GM15510 (cell line): Measurements from ENCODE around the gene BOD1.

Experiments
- POLR2A ChIP-seq: IDR thresholded peaks from 3 replicates; pipeline ENCODE4 v1.6.1; 2011; ENCODE audit warnings: borderline replicate concordance; ENCODE audit not compliant: insufficient read length; ENCODE audit errors: extremely low read depth

BOD1 gene

DNA sequence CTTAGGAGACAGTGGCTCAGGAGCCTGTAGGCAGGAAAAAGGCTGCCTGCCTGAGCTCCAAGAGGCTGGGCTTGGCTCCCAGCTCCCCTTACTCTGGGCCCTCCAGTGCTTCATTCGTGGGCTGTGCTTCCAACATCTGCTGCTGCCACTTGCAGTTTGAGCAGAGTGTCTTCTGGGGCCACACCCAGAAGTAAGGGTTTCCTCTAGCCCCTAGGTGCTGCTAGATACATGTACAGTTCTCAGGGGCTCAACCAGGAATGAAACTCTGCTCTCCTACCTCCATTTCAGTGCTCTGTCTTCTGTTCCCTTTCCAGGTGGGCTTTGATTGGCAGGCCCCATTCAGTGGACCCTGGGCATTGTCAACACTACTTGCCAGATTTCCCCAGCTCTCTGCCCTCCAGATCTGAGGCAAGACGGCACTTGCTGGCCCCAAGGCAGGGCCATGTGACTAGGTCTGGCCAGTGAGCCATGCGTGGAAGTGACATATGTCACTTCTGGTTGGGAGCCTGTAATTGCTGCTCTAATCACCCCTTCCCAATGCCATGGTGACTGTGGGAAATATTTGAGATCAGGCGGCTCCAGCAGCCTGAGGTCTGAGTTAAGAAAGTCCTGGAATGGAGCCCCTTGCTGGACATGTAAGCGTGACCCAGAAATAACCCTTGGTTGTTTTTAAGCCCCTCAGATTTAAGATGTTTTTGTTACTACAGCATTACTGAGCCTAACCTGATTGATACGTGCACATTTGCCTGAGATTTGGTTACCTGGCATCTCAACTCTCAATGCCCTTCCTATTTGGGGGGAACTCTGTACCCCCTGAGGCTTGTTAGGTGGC, 9.4 kb upstream of the BOD1 start:
- TF ChIP-seq POLR2A = no peak

DNA sequence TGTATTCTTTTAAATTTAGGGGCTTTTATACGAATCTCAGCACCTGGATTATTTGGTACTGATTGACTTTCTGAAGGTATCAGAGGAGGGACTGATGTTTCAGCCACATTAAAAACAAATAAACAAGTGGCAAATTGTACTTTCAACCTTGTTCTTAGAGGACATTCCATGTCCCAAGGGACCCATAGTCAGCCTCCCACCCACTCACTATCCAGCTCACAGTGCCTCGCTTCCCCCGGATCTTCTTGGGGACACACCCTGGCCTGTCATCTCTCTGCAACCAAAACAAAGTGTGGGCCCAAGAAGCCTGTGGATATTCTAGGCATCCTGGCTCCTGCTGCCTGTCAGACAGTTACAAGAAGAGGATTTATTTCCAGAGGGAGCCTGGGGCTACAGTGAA, 8.8 kb upstream of the BOD1 start:
- TF ChIP-seq POLR2A = no peak

DNA sequence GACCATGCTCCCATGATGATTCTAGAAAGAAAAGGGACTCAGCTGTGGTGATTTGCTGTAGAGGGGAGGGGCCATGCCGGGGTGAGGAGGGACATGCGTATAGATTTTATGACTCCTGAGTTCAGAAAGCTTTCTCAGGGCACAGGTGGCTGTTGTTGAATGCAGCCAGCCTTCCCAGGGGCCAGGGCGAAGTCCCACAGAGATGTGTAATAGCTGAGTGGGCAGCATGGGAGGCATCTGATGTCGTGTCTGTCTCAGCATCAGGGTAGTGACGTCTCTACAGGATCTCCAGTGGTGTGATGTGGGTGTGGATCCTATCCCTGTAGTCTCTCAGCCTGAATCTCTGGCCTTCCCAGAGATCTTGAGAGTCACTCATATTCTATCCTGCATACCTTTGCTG, 7.8 kb upstream of the BOD1 start:
- TF ChIP-seq POLR2A = no peak

DNA sequence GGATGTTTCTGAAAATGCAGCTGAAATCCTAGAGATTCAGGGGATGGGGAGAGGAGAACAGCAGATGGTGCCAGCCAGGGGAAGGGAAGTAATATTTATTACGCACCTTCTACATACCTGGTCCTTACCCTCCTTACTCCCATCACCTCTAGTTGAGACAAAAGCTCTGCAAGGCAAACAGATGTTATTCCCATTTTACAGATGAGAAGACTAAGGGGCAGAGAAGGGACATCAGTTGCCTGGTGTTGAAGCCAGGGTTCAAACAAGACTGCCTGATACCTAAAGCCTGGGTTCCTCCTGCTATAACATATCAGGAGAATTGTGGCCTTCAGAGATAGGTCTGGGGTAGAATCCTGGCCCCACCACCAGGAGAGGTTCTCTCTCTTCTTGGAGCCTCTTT, 7.3 kb upstream of the BOD1 start:
- TF ChIP-seq POLR2A = no peak

DNA sequence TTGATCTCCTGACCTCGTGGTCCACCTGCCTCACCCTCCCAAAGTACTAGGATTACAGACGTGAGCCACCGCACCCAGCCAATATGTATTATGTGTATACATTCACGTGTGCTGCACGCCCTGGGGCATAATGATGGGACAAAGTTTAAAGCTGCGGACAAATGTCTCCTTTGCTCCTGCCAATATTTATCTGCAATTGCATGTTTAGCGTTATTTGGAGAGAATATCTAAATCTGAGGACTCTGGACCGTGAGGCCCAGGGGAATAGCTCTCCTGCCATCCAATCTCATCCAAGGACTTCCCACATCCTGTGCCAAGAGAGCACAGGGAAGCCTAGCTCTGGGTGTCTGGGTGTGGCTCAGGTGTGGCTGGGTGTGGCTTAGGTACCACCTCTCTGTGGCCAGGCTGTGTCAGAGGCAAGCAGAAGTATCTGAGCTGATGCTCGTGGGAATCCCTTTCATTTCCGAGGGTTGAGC, 6.9 kb upstream of the BOD1 start:
- no peak for TF ChIP-seq POLR2A

GRCh38 chr5:173622183-173623047, 6.0 kb upstream of the BOD1 start:
- TF ChIP-seq POLR2A = no peak

DNA sequence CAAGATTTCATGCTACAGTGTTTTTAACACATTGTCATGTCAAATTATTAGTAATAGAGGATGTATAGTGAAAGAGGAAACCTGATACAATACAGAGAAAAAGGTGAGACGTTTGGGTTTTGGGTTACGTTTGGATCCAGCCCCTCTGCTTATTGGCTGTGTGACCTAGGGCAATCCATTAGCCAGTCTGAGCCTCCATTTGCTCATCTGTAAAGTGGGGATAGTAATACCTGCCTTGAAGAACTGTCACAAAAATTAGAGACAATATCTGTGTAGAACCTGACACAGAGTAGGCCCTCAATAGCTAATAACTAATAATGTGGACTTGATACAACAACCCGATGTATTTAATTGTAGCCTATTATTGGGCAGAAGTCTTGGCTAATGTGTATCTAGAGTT, 4.3 kb upstream of the BOD1 start:
- TF ChIP-seq POLR2A = no peak

- TF ChIP-seq POLR2A = no peak
These were observed 2.6 kb upstream of the BOD1 start for GRCh38 chr5:173618927-173619519.

DNA sequence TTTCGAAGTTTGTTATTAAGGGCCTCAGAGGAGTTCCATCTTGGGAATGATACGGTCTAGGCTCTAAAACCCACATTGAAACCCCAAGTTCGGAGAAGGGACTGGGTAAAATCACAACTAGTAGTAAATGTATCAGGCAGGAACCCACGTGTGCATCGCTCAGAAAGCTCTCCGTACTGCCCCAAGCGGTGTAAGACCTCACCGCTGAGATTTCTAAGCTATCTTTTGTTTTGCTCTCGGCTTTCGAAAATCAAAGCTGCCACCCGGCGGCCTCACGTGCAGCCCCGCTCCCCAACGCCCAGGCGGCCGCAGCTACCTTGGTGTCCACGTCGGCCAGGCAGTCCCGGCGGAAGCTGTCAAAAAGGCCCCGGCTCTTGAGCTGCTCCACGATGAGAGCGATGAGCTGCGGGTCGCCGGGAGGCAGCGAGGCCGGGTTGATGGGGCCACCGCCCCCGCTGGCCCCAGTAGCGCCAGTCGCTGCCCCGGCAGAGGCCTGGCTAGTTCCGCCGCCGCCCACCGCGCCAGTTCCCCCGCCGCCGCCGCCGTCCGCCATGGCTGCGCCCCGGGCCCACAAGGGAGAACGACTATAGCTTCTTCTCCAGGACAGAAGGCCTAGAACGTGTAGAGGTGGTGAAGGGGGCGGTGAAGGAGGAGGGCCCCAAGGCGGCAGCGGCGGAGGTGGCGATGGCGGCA, 420 bp downstream of the BOD1 start:
- TF ChIP-seq POLR2A = peak; percentile 23

GRCh38 chr5:173614591-173614990, 1.9 kb downstream of the BOD1 start:
- no peak for TF ChIP-seq POLR2A

GRCh38 chr5:173613433-173614159, 2.9 kb downstream of the BOD1 start:
- no peak for TF ChIP-seq POLR2A

DNA sequence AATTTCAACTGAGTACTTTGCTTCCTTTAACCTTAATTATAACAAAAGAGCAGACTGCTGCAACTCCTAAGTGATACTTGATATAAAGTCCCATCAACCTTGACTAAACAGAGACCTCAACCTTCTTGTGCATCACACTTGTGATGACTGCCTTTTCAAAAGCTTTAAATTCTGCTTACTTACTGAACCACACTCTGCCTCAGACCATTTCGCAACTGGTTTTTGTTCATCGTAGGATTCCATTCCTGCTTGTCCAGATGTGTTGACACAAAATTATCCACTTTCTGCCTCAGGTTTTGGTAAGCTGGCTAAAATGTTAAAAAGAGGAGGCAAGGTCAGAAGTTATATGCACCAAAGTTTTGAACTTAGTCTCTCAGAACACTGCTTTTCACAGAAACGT, 3.5 kb downstream of the BOD1 start:
- no peak for TF ChIP-seq POLR2A

DNA sequence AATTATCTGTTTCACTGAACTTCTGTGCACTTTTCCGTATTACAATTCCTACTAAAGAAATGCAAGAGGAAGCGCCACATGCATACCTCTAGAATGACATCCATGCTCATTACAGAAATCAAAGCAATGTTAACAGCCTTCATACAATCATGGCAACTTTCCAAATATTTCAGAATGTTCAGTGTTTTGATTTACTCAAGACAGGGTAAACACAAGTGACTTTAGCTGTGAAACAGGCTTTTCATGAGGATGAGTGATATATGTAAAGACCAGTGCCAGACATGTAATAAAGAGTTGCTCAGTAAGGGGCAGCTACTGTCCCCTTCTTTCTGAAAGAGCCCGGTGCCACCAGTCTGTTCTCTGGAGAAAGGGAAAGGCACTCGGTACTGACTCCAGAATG, 4.7 kb downstream of the BOD1 start:
- TF ChIP-seq POLR2A = no peak

DNA sequence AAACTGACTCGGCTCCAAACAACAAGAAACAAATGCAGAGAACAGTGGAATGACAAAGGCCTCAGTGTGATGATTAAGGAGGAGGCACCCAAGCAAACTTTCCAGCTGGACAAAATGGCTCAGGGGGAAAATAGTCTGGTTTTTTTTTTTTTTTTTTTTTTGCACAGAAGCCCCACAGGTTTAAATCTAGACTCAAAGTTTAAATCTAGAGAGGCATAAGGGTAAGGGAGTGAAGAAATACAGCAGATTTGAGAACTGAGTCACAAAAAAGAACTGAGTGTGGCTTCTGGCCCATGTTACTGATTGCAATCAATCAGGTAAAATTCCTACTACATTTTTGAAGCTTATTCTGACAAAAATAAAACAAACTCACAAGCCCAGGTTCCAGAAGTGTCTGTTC, 12.3 kb downstream of the BOD1 start:
- TF ChIP-seq POLR2A = no peak
